AG09309 (cell line): Measurements from ENCODE around the gene ARMC5.

Experiments
- DNase-seq: peaks from one replicate; pipeline ENCODE4 v3.0.0-alpha.2; 2010; ENCODE audit warnings: low read depth
- H3K4me3 ChIP-seq: 2 replicates; pipeline ENCODE4 v1.5.1; 2011; ENCODE audit warnings: mild to moderate bottlenecking, low read depth, low read length, moderate library complexity; ENCODE audit not compliant: control insufficient read depth
- CTCF ChIP-seq: IDR thresholded peaks from 2 replicates; pipeline ENCODE4 v1.5.1; 2011; ENCODE audit warnings: mild to moderate bottlenecking, low read depth, low read length, inconsistent platforms; ENCODE audit not compliant: insufficient read depth, control insufficient read depth; ENCODE audit errors: missing control alignments

Gene ARMC5

GRCh38 chr16:31427441-31428278, 31.6 kb upstream of the ARMC5 start:
- no peak for DNase-seq
- TF ChIP-seq CTCF, result no peak
- H3K4me3 ChIP-seq, result peak overlapping the region; percentile 16

GRCh38 chr16:31428279-31428597, 31.1 kb upstream of the ARMC5 start, which contains the start of gene COX6A2:
TSS of gene COX6A2 (minus strand) at chr16:31428360. CDS start at chr16:31428325, 35 bp downstream.
- H3K4me3 ChIP-seq, result peak within 1 kb of the TSS; percentile 16
- no peak for DNase-seq
- TF ChIP-seq CTCF, result no peak

GRCh38 chr16:31428638-31429247, 30.6 kb upstream of the ARMC5 start:
- TF ChIP-seq CTCF, result no peak
- H3K4me3 ChIP-seq, result no peak overlapping the region
- no peak for DNase-seq

GRCh38 chr16:31429314-31429713, 30.0 kb upstream of the ARMC5 start:
- H3K4me3 ChIP-seq, result no peak overlapping the region
- DNase-seq, result no peak
- no peak for TF ChIP-seq CTCF

GRCh38 chr16:31429796-31430195, 29.5 kb upstream of the ARMC5 start:
- no peak for DNase-seq
- H3K4me3 ChIP-seq, result no peak overlapping the region
- no peak for TF ChIP-seq CTCF

GRCh38 chr16:31430380-31431052, 28.8 kb upstream of the ARMC5 start:
- DNase-seq, result no peak
- H3K4me3 ChIP-seq, result no peak overlapping the region
- TF ChIP-seq CTCF, result no peak
